ENCODE data around the gene NFIB. TPM values are rescaled to one million over a fixed set of nuclear protein-coding genes. Genes with fewer than 3 reads are reported as not detected.

NFIB gene
- total RNA-seq, 4 donors from 2014 or later, result 40.2 to 150 (median 83.7) TPM

GRCh38 chr9:14085810-14086209 lies 228.1 kb downstream of the NFIB start:
- Histone ChIP-seq H3K36me3 (no peaks in the 10 kb centered on the region), H3K9me3 (no peaks in the 10 kb centered on the region), H3K27ac (no peak overlapping the region), H3K4me3 (no peak overlapping the region), H3K27me3 (no peaks in the 10 kb centered on the region), H3K4me1 (no peaks in the 10 kb centered on the region)
- no peak for TF ChIP-seq CTCF (IDR thresholded peaks at IDR 0.05)
- no peak for TF ChIP-seq EP300 (IDR thresholded peaks at IDR 0.05; ENCODE audit: low read depth)
- no peak for TF ChIP-seq POLR2A (IDR thresholded peaks at IDR 0.05)
- no peak for TF ChIP-seq POLR2AphosphoS5 (IDR thresholded peaks at IDR 0.05)
- DNase-seq, result no peak
- in situ Hi-C loops (cut with MboI; ENCODE audit: low pct_ligation_motif_present in 1 of 4, low pct_unique_long_range_greater_than_20kb in 1 of 4, low sequenced_read_pairs in 3 of 4) (loop anchor here in 1 of 4 donors (25.0 kb wide), 1 partner anchor 649 kb away; no protein-coding TSS in a partner anchor), intact Hi-C loops (cut with DNase I; ENCODE audit: low total_unique reads) (no loop called here)
- WGBS, 2 donors (ENCODE audit: low coverage in 1 of 2), result 86 to 88% methylated on average over 1 of the region's 1 CpG

GRCh38 chr9:14084867-14085266 lies 229.1 kb downstream of the NFIB start:
- intact Hi-C loops (cut with DNase I; ENCODE audit: low total_unique reads), result no loop called here
- TF ChIP-seq CTCF (IDR thresholded peaks at IDR 0.05), result no peak
- no peak for TF ChIP-seq POLR2AphosphoS5 (IDR thresholded peaks at IDR 0.05)
- TF ChIP-seq EP300 (IDR thresholded peaks at IDR 0.05; ENCODE audit: low read depth), result no peak
- no peak for TF ChIP-seq POLR2A (IDR thresholded peaks at IDR 0.05)

GRCh38 chr9:14083366-14083765 lies 230.6 kb downstream of the NFIB start:
- intact Hi-C loops (cut with DNase I; ENCODE audit: low total_unique reads) (no loop called here), in situ Hi-C loops (cut with MboI; ENCODE audit: low pct_ligation_motif_present in 1 of 4, low pct_unique_long_range_greater_than_20kb in 1 of 4, low sequenced_read_pairs in 3 of 4) (loop anchor here in 1 of 4 donors (25.0 kb wide), 1 partner anchor 646 kb away; no protein-coding TSS in a partner anchor)
- no peak overlapping the region for H3K27ac ChIP-seq
- H3K9me3 ChIP-seq, result no peaks in the 10 kb centered on the region
- no peaks in the 10 kb centered on the region for H3K36me3 ChIP-seq
- DNase-seq, result no peak
- no peak for TF ChIP-seq POLR2AphosphoS5 (IDR thresholded peaks at IDR 0.05)
- TF ChIP-seq POLR2A (IDR thresholded peaks at IDR 0.05), result no peak
- TF ChIP-seq CTCF (IDR thresholded peaks at IDR 0.05), result no peak
- TF ChIP-seq EP300 (IDR thresholded peaks at IDR 0.05; ENCODE audit: low read depth), result no peak
- 85% methylated on average over 1 of the region's 1 CpG; no CpG with 5 or more reads in 1 of the 2 donors for WGBS, 2 donors (ENCODE audit: low coverage in 1 of 2)
- H3K4me3 ChIP-seq, result no peak overlapping the region
- H3K4me1 ChIP-seq, result no peaks in the 10 kb centered on the region
- H3K27me3 ChIP-seq, result no peaks in the 10 kb centered on the region

More at GRCh38 chr9:14084867-14085266, 229.1 kb downstream of the NFIB start:
- no peaks in the 10 kb centered on the region for H3K4me1 ChIP-seq
- no peak for DNase-seq
- 83 to 100% methylated on average over 3 of the region's 3 CpGs for WGBS, 2 donors (ENCODE audit: low coverage in 1 of 2)
- H3K27ac ChIP-seq, result no peak overlapping the region
- H3K36me3 ChIP-seq, result no peaks in the 10 kb centered on the region
- no peak overlapping the region for H3K4me3 ChIP-seq
- in situ Hi-C loops (cut with MboI; ENCODE audit: low pct_ligation_motif_present in 1 of 4, low pct_unique_long_range_greater_than_20kb in 1 of 4, low sequenced_read_pairs in 3 of 4), result loop anchor here in 1 of 4 donors (25.0 kb wide), 1 partner anchor 648 kb away; no protein-coding TSS in a partner anchor
- no peaks in the 10 kb centered on the region for H3K9me3 ChIP-seq
- H3K27me3 ChIP-seq, result no peaks in the 10 kb centered on the region

- WGBS, 2 donors (ENCODE audit: low coverage in 1 of 2), result 81 to 82% methylated on average over 3 of the region's 3 CpGs
Measured at GRCh38 chr9:14082732-14083131, 231.2 kb downstream of the NFIB start.

More at GRCh38 chr9:14082732-14083131, 231.2 kb downstream of the NFIB start:
- no peak overlapping the region for H3K27ac ChIP-seq
- no peak overlapping the region for H3K4me3 ChIP-seq
- in situ Hi-C loops (cut with MboI; ENCODE audit: low pct_ligation_motif_present in 1 of 4, low pct_unique_long_range_greater_than_20kb in 1 of 4, low sequenced_read_pairs in 3 of 4), result loop anchor here in 1 of 4 donors (25.0 kb wide), 1 partner anchor 645 kb away; no protein-coding TSS in a partner anchor
- no peaks in the 10 kb centered on the region for H3K9me3 ChIP-seq
- no peak for TF ChIP-seq EP300 (IDR thresholded peaks at IDR 0.05; ENCODE audit: low read depth)
- no peak for TF ChIP-seq POLR2A (IDR thresholded peaks at IDR 0.05)
- no peak for TF ChIP-seq POLR2AphosphoS5 (IDR thresholded peaks at IDR 0.05)
- TF ChIP-seq CTCF (IDR thresholded peaks at IDR 0.05), result no peak
- H3K36me3 ChIP-seq, result no peaks in the 10 kb centered on the region
- intact Hi-C loops (cut with DNase I; ENCODE audit: low total_unique reads), result no loop called here
- H3K27me3 ChIP-seq, result no peaks in the 10 kb centered on the region
- DNase-seq, result no peak
- H3K4me1 ChIP-seq, result no peaks in the 10 kb centered on the region
